Smooth muscle cell (in vitro differentiated cells): ENCODE measurements around the gene SEPTIN10. TPM values are rescaled to one million over a fixed set of nuclear protein-coding genes. Genes with fewer than 3 reads are reported as not detected.

Experiments
- DNase-seq: peaks from one replicate; lab custom pipeline; 2025; ENCODE audit not compliant: unreplicated experiment; lab: John Stamatoyannopoulos, UW
- H2AFZ ChIP-seq: fragments of 200-600 bp; sonication (generic); 2 replicates; pipeline ENCODE4 v1.6.0; 2016; ENCODE audit warnings: antibody characterized with exemption, low read depth, mild to moderate bottlenecking
- H3F3A ChIP-seq: fragments of 200-600 bp; sonication (generic); 2 replicates; pipeline ENCODE4 v1.6.0; 2017; ENCODE audit warnings: antibody characterized with exemption, low read depth
- H3K27ac ChIP-seq: fragments of 200-600 bp; sonication (generic); 2 replicates; pipeline ENCODE4 v1.5.1; 2016; ENCODE audit warnings: low read depth, mild to moderate bottlenecking
- H3K27me3 ChIP-seq: fragments of 200-600 bp; sonication (generic); 2 replicates; pipeline ENCODE4 v1.6.1; 2016; ENCODE audit warnings: low read depth, mild to moderate bottlenecking
- H3K36me3 ChIP-seq: fragments of 200-600 bp; sonication (generic); 2 replicates; pipeline ENCODE4 v1.5.1; 2016; ENCODE audit warnings: low read depth
- H3K4me1 ChIP-seq: fragments of 200-600 bp; sonication (generic); 2 replicates; pipeline ENCODE4 v1.5.1; 2016; ENCODE audit warnings: low read depth
- H3K4me2 ChIP-seq: fragments of 200-600 bp; sonication (generic); 2 replicates; pipeline ENCODE4 v1.6.0; 2016; ENCODE audit warnings: mild to moderate bottlenecking
- H3K4me3 ChIP-seq: fragments of 200-600 bp; sonication (generic); 2 replicates; pipeline ENCODE4 v1.5.1; 2016; ENCODE audit warnings: mild to moderate bottlenecking
- H3K79me2 ChIP-seq: fragments of 200-600 bp; sonication (generic); 2 replicates; pipeline ENCODE4 v1.6.0; 2016; ENCODE audit warnings: low read depth, mild to moderate bottlenecking
- H3K9ac ChIP-seq: fragments of 200-600 bp; sonication (generic); 2 replicates; pipeline ENCODE4 v1.6.0; 2016; ENCODE audit warnings: low read depth
- H3K9me3 ChIP-seq: fragments of 200-600 bp; sonication (generic); replicated peaks from 2 replicates; pipeline ENCODE4 v1.5.1; 2016; ENCODE audit warnings: low read depth
- H4K20me1 ChIP-seq: fragments of 200-600 bp; sonication (generic); 2 replicates; pipeline ENCODE4 v1.6.0; 2016; ENCODE audit warnings: low read depth
- CTCF ChIP-seq: fragments of 200-600 bp; sonication (generic); IDR thresholded peaks from 2 replicates; pipeline ENCODE4 v1.5.1; 2017; ENCODE audit warnings: borderline replicate concordance, mild to moderate bottlenecking, antibody characterized with exemption; ENCODE audit not compliant: insufficient read depth, poor library complexity, severe bottlenecking
- WGBS: methylation state at CpG from one replicate; pipeline ENCODE4 v1.1.7; 2016; ENCODE audit warnings: low lambda C conversion rate; 5-methylcytosine and 5-hydroxymethylcytosine counted together
- polyA plus RNA-seq: library from polyadenylated mRNA; unstranded; fragments of >200 nt; fragmentation: Nextera tagmentation; extraction: Ambion mirVana; gene quantifications from 2 replicates; pipeline ENCODE4 v1.2.1, GENCODE V29; 2016
- total RNA-seq: library from RNA; depleted of rRNA; stranded (reverse); fragments of >200 nt; gene quantifications from 2 replicates; pipeline ENCODE4 v1.2.3, GENCODE V29; 2014

SEPTIN10 gene
- total and polyA plus RNA-seq, 2 experiments from 2014 or later = 39.2 to 92.1 TPM

- DNase-seq = no peak
- Histone ChIP-seq H3F3A (no peaks in the 10 kb centered on the region), H3K4me3 (no peak overlapping the region), H3K27me3 (no peaks in the 10 kb centered on the region), H3K27ac (no peak overlapping the region), H4K20me1 (no peaks in the 10 kb centered on the region), H3K36me3 (no peaks in the 10 kb centered on the region), H2AFZ (no peak overlapping the region), H3K9ac (no peak overlapping the region), H3K4me2 (no peak overlapping the region), H3K4me1 (no peaks in the 10 kb centered on the region), H3K9me3 (no peaks in the 10 kb centered on the region), H3K79me2 (no peaks in the 10 kb centered on the region)
- WGBS = 81% methylated on average over 7 of the region's 7 CpGs
- no peak for TF ChIP-seq CTCF
Observed at GRCh38 chr2:109533823-109534222, 79.9 kb downstream of the SEPTIN10 start.

DNA sequence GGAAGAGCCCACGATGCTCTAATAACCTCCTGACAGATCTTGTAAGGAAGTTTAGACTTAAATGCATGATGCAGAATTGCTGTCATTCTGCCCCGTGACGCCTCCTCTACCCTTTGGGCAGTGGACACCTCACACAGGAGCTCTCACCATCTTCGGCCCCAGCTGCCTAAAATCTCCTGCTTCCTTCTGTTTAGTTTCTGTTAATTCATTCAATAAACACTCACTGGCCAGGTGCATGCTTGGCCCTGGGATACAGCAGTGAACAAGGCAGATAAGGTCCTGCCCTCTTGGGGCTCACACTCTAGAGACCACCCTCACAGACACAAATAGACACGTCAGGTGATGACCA is 81.1 kb downstream of the SEPTIN10 start:
- 88% methylated on average over 5 of the region's 5 CpGs for WGBS
- Histone ChIP-seq H3K9me3 (no peaks in the 10 kb centered on the region), H3K27me3 (no peaks in the 10 kb centered on the region), H2AFZ (no peak overlapping the region), H4K20me1 (no peaks in the 10 kb centered on the region), H3K79me2 (no peaks in the 10 kb centered on the region), H3K27ac (no peak overlapping the region), H3K4me1 (no peaks in the 10 kb centered on the region), H3K4me3 (no peak overlapping the region), H3K4me2 (no peak overlapping the region), H3F3A (no peaks in the 10 kb centered on the region), H3K36me3 (no peaks in the 10 kb centered on the region), H3K9ac (no peak overlapping the region)
- TF ChIP-seq CTCF = no peak
- DNase-seq = no peak

DNA sequence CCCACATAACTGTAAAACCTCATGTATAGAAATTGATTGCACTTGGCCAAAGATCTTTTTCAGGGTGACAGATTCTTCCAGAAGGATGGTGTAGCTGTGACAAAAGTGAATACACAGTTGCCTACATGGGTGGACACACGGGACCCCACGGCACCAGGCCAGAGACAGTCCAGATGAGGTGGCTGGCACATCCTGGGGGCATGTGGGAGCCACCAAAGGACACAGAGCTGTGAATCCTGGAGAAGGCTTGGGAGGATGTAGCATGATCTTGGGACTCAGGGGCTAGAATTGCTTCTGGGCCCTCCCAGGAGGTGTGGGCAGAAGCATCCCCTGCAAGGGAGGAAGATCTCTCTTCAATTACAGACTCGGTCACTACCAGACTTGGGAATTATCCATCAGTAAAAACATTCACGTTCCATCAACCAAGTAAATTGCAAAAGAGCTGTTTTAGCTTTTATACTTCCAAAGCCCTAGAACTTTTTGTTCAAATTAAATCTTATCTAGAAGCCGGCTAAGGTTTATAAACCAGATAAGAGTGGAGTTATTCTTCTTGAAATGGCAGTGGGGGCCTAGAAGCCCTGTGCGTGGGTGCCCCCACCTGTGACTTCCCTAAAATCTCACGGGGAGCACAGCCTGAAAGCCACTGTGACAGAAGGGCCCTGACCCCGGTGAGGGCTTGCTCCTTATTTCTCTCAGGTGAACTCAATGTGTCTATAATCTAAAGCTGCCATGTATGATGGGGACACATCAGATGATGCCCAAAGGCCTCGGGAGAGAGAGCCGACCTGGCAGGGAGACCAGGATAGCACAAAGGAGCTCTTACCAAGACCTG is 81.7 kb downstream of the SEPTIN10 start:
- H3K36me3 ChIP-seq = no peaks in the 10 kb centered on the region
- TF ChIP-seq CTCF = no peak
- H3K79me2 ChIP-seq = no peaks in the 10 kb centered on the region
- 92% methylated on average over 10 of the region's 10 CpGs for WGBS
- H3F3A ChIP-seq = no peaks in the 10 kb centered on the region
- H3K4me2 ChIP-seq = no peak overlapping the region
- no peak overlapping the region for H2AFZ ChIP-seq
- H4K20me1 ChIP-seq = no peaks in the 10 kb centered on the region
- DNase-seq = no peak
- H3K27ac ChIP-seq = no peak overlapping the region
- no peaks in the 10 kb centered on the region for H3K4me1 ChIP-seq
- no peak overlapping the region for H3K9ac ChIP-seq
- no peaks in the 10 kb centered on the region for H3K27me3 ChIP-seq
- H3K9me3 ChIP-seq = no peaks in the 10 kb centered on the region
- H3K4me3 ChIP-seq = no peak overlapping the region

DNA sequence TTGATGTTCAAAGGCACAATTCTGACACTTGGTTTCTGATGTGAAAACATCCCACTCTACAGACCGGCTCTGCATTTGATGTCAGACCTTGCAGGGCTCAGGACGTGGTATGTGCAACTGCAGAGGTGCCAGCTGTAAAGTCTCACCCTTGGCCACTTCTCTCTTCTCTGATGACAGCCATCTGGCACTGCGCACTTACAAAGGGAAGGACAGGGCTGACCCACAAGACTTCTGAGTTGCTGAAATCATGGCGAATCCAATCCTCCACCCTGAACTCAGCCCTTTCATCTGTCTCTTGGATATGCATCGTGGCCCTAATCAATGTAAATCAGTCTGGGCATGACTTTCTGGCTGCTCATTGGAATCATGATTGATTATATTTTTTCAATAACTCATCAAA is 82.5 kb downstream of the SEPTIN10 start:
- Histone ChIP-seq H3K4me3 (no peak overlapping the region), H3K27me3 (no peaks in the 10 kb centered on the region), H4K20me1 (no peaks in the 10 kb centered on the region), H3K27ac (no peak overlapping the region), H3K9me3 (no peaks in the 10 kb centered on the region), H3K9ac (no peak overlapping the region), H3K4me2 (no peak overlapping the region), H3K79me2 (no peaks in the 10 kb centered on the region), H2AFZ (no peak overlapping the region), H3F3A (no peaks in the 10 kb centered on the region), H3K4me1 (no peaks in the 10 kb centered on the region), H3K36me3 (no peaks in the 10 kb centered on the region)
- no peak for DNase-seq
- WGBS = 95% methylated on average over 5 of the region's 5 CpGs
- TF ChIP-seq CTCF = no peak
